Stimulated activated CD4-positive, alpha-beta T cell treated with anti-CD3 and anti-CD28 coated beads, TNF-alpha, amount 100 ng/mL, for 1 hour (primary cell): ENCODE results near the gene ZNF446.
"Not testable (repeated sequence)": the region's sequence is repeated elsewhere in the genome, so short reads cannot be mapped to it uniquely, and the experiment has no call there.

ENCODE experiments used
- DNase-seq, 3 donors: peaks; one replicate each; pipeline ENCODE4 v3.0.0-alpha.2; 2020; ENCODE audit warnings: low read depth in 3 of 3, low spot score in 1 of 3

Gene ZNF446

DNA sequence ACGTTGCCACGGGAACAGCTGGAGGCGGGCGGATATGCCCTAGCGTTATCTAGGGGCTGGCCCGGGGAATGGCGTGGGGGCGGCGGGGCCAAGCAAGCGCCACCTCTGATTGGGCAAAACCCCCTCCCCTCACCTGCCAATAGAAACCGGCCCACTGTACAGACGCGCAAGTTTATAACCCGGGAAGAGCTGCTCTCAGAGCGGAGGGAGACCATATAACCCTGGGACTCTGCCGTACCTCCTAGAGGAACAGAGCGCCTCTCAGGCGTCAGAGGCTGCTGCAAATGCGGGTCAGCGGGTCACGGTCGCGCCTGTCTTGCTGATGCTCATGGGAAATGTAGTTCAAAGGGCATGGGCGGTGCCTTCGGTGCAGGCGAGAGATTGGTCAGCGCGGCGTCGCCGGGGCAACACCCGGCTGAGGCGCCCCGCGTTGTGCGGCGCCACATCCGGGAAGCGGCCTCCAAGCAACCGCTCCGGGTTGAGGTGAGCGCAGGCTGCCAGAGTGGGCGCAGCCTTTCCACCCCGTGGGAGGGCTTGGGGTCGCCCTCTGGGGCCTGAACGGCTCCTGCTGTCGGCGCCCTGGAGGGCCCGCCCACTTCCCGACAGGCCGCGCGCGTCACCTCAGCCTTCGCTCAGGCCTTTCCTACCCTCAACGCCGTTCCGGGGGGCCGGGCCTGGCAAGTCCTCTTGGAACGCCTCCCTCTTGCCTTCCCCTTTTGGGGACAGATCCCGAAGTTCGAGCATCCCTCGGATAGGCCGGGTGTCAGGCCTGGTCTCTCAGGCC is at the start of gene ZNF446:
Gene ZNF446 (plus strand): TSS at position 639 of the 784 bp plus-strand sequence. CDS start 867 bp downstream, outside the sequence.
- DNase-seq: peak; percentile 81 to 89 (median 83)

DNA sequence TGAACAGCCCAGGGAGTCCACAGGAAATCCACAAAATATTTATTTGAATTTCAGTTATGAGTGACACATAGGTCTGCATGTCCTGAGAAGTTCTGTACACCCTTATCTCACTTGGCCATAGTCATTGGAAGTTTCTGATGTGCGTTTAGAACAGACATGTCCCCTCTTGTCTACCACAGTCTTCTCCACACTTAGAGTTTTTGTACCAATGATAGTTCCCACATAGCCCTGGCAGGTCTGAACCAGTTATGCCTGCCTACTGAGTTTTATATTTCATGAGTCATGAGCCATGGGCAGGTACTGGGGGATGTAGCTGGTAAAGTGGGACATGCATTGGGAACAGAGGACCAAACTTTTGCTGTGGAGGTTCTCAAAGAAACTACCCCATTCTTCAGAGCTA is 47.5 kb upstream of the ZNF446 start:
- DNase-seq: no peak

DNA sequence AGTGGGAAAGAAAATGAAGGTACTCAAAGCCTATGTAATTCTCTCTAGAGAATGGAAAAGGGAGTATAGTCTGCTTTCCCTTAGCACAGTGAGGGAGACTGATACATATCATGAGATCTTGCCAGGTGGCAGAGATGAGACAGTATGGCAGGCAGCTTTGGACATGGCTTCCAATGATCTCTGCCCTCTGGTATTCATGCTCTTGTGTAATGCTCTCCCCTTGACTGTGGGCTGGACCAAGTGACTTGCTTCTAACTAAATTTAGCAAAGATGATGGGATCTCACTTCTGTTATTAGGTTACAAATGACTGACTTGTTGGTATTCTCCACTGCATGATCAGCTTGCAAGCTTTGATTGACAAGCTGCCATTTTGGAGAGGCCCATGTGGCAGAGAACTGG is 46.4 kb upstream of the ZNF446 start:
- no peak for DNase-seq

DNA sequence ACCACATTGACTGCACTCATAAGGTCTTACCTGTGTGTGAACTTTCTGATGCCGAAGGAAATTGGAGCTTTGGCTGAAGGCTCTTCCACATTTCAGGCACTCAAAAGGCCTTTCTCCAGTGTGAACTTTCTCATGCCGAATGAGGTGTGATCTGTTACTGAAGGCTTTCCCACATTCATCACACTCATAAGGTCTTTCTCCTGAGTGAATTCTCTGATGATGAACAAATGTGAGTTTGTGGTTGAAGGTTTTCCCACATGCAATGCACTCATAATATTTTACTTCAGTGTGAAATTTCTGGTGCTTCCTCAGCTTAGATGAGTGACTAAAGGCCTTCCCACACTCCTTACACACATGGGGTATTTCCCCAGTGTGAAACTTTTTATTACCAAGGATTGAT is 41.9 kb upstream of the ZNF446 start:
- no peak for DNase-seq

DNA sequence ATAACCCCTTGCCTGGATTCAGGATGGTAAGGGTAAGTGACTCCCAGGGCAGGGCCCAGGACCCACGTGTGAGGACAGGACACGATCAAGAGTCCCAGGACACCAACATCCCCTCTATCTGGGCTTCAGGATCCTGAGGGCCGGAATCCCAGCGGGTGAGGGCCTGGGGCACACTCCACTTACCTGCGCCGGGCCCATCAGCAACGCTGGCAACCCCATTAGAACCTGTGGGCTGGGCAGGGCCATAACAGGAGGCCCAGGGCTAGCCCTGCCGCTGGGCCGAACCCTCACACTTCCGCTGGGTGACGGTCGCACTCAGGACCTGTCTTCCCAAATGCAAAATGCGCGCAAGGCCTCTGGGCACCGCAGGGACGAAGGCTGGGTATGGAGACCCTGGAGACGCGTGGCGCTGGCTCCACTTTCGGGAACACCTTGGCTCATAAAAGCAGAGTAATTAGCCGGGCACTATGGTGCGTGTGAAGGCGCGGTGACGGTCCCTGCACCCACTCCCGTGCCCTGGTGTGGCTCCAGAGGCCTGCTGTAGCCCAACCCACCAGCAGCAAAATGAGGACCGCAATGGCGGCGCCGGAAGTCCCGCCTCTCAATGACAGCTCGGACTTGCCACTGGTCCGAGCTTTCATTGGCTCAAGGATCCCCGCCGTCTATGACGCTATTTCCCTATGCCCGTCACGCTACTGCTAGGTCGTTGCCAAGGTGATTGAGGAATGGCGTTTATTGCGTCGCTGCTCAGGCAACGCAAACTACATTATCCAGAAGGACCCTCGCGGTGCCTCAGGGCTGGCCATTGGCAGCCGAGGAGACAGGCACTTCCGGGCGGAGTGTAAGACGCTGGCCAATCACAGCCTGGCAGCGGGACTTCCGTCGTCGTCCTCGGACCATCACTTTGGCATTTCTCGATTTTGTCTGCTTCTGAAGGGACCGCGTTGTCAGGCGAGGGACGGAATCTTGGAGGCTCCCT is 36.3 kb upstream of the ZNF446 start, which contains the start of gene ZNF132:
Gene ZNF132 (minus strand): TSS at position 578 of the 979 bp plus-strand sequence. CDS start 332 bp downstream, at position 246.
- peak; percentile 81 to 90 (median 86) for DNase-seq

DNA sequence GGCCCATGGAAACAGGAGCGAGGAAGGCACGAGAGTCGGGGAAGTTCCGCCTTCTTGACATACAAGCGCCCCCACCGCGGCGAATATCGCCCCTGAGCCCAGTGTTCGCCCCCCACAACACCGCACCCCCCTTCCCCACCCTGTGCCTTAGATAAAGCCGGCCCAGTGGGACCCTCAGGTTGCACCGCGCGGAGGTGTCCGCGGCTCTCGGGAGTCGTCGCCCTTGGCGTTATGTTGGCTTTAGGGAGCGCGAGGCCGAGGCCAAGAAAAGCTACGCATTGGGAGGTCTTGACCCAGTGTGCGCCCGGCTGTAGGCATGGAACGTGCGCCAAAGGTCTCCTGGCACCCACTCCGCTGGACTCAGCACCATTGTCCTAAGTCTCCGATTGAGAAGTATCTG is 35.6 kb upstream of the ZNF446 start:
- DNase-seq: no peak

DNA sequence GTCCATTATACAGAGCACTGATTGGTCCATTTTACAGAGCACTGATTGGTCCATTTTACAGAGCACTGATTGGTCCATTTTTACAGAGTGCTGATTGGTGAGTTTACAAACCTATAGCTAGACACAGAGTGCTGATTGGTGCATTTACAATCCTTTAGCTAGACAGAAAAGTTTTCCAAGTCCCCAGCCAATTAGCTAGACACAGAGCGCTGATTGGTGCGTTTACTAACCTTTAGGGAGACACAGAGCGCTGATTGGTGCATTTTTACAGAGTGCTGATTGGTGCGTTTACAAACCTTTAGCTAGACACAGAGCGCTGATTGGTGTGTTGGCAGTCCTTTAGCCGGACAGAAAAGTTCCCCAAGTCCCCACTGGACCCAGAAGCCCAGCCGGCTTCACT is 33.2 kb upstream of the ZNF446 start:
- DNase-seq: not testable (repeated sequence)

DNA sequence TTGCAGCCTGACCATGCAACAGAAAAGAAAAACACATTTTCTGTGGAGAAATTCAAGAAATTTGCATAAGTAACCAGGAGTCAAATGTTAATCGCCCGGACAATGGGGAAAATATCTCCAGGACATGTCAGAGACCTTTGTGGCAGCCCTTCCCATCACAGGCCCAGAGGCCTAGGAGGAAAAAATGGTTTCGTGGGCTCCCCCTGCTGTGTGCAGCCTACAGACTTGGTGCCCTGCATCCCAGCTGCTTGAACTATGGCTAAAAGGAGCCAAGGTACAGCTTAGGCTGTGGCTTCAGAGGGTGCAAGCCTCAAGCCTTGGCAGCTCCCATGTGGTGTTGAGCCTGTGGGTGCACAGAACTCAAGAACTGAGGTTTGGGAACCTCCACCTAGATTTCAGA is 27.3 kb upstream of the ZNF446 start:
- not testable (repeated sequence) for DNase-seq

DNA sequence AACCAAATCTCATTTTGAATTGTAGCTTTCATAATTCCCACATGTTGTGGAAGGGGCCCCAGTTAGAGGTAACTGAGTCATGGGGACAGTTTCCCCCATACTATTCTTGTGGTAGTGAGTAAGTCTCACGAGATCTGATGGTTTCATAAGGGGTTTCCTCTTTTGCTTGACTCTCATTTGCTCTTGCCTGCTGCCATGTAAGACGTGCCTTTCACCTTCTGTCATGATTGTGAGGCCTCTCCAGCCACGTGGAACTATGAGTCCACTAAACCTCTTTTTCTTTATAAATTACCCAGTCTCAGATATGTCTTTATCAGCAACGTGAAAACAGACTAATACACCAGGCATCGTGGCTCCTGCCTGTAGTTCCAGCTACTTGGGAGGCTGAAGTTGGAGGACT is 26.2 kb upstream of the ZNF446 start:
- not testable (repeated sequence) for DNase-seq

DNA sequence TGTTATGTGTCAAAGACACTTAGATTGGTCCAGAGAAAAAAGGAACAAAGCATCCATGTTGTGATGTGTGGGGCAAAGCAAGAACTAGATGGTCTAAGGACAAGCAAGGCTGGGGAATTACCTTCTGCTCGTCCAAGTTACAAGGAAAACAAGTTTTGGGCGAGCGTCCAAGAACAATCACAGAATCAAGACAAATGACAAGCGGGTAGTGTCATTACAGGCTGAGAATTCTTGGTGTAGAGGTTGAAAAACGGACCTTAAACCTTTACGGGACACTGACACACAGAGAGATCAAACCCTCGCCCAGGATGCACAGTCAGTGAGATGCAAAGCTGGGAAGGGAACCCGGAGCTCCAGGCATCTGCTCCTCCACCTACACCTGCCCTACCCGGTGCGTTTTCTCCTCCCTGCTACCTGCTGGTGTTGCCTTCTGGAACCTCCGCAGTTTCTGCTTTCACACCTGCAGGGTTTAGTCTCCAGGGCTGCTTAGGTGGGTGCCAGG is 25.2 kb upstream of the ZNF446 start:
- no peak for DNase-seq

DNA sequence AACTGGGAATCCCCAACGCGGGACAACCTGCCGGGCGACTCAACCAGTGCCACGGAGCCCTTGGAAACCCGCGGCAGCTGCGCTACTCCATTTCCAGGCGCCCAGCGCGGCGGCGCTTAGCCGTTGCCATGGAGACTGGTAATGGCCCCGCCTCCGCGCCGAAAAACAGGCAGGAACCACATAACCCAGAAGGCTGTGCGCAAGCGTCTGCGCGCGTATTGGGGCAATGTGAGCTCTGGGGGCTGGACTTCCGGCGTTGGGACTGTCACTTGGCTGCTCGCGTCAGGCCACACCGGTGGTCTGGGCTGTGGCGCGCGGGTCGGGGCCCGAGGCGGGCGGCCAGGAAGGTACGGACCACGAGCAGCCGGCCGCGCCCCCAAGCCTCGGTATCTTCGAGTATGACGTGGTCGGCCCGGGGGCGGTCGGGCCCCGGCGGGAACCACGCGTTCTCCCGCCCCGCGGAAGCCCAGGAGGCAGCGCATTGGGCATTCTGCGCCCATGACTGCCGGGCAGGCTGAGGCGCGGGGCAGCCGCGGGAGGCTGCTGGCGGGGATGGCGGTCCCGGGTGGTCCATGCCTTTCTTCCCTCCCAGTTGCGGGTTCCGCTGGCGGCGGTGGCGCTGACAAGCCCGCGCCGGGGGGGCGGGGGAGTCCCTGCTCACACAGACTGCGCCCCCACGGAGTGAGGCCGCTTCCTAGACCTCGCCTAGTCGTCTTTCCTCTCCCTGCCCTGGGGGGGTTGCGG is 24.6 kb upstream of the ZNF446 start, which contains the start of gene ZNF324B:
Gene ZNF324B (plus strand): TSS at position 265 of the 744 bp plus-strand sequence. CDS start 2,080 bp downstream, outside the sequence.
- peak; percentile 88 to 92 (median 89) for DNase-seq

DNA sequence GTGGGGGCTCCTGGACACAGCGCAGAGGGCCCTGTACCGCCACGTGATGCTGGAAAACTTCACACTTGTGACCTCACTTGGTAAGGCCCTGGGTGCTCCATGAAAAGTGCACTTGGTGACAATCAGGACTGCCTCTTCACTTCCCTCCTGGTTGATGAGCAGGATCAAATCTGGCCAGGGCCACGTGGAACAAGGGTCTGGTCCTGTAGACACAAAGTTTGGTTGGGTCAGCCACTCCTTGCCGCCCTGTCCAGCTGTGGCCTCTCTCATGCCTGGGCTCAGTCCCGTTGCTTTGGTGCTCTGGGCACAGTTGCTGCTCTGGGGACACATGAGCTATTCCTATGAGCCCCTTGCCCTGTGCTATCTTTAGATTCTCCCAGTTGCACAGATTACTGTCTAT is 22.4 kb upstream of the ZNF446 start:
- no peak for DNase-seq

DNA sequence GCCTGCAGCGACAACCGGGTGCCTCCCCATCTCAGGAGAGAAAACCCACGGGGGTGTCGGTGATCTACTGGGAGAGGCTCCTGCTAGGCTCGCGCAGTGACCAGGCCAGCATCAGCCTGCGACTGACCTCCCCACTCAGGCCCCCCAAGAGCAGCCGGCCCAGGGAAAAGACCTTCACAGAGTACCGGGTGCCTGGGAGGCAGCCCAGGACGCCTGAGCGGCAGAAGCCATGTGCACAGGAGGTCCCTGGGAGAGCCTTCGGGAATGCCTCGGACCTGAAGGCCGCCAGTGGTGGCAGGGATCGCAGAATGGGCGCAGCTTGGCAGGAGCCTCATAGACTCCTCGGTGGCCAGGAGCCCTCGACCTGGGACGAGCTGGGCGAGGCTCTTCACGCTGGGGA is 20.8 kb upstream of the ZNF446 start:
- DNase-seq: no peak

DNA sequence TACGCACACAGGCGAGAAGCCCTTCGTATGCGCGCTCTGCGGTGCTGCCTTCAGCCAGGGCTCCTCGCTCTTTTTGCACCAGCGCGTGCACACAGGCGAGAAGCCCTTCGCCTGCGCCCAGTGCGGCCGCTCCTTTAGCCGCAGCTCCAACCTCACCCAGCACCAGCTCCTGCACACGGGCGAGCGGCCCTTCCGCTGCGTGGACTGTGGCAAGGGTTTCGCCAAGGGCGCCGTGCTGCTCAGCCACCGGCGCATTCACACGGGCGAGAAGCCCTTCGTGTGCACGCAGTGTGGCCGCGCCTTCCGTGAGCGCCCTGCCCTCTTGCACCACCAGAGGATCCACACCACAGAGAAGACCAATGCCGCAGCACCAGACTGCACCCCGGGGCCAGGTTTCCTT is 20.0 kb upstream of the ZNF446 start:
- DNase-seq: no peak

DNA sequence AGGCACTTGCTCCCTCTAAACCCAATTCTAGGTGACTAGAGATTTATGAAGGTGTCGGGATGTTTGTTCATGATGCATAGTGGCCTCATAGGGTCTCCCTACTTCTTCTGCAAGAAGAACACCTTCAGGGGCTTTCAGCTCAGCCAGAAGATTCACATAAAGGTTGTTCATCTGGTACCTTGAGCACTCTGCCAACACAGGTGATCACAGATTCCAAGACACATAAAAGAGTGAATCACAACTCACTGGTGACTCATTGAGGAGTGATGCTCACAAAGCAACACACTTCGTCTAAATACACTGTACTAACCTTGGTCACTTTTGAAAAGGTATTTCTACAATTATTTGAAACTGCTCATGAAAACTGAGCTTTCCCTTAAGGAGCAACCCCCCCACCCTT is 16.1 kb upstream of the ZNF446 start:
- DNase-seq: no peak

DNA sequence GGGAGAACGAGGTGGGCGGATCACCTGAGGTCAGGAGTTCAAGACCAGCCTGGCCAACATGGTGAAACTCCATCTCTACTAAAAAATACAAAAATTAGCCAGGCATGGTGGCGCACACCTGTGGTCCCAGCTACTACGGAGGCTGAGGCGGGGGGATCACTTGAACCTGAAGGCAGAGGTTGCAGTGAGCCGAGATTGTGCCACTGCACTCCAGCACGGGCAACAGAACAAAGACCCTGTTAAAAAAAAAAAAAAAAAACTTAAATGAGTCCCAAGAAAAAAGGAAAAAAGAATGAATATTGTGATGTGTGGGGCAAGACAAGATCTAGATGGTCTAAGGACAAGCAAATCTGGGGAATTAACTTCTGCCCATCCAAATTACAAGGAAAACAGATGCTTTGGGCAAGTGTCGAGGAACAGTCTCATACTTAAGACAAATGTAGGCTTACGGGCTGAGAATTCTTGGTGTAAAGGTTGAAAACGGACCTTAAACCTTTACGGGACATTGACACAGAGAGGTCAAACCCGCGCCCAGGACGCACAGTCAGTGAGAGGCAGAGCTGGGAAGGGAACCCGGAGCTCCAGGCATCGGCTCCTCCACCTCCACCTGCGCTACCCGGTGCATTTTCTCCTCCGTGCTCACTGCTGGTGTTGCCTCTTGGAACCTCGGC is 9.9 kb upstream of the ZNF446 start:
- no peak for DNase-seq

DNA sequence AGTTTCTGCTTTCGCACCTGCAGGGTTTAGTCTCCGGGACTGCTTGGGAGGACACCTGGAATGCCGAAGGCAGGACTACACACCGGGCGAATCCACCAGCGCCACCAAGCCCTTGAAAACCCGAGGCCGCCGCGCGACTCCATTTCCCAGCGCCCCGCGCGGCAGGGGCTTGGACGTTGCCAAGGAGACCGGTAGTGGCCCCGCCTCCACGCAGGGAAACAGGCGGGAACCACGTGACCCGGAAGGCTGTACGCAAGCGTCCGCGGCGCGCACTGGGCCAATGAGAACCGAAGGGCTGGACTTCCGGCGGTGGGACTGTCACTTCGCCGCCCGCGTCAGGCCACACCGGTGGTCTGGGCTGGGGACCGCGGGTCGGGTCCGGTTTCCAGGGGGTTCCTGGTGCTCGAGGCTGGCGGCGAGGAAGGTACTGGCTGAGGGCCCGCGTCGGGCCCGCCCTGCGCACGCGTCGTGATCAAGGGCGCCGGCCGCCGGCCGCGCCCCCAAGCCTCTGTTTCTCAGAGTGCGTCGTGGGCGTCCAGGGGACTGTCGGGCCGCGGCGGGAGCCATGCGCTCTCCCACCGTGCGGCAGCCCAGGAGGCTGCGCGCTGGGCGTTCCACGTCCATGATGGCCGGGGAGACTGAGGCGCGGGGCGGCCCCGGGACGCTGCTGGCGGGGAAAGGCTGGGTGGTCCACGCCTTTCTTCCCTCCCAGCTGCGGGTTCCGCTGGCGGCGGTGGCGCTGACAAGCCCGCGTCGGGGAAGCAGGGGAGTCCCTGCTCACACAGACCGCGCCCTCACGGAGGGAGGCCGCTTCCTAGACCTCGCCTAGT is 9.2 kb upstream of the ZNF446 start, which contains the start of gene ZNF324:
Gene ZNF324 (plus strand): TSS at position 321 of the 830 bp plus-strand sequence. CDS start 2,106 bp downstream, outside the sequence.
- DNase-seq: peak; percentile 89 to 94 (median 91)

DNA sequence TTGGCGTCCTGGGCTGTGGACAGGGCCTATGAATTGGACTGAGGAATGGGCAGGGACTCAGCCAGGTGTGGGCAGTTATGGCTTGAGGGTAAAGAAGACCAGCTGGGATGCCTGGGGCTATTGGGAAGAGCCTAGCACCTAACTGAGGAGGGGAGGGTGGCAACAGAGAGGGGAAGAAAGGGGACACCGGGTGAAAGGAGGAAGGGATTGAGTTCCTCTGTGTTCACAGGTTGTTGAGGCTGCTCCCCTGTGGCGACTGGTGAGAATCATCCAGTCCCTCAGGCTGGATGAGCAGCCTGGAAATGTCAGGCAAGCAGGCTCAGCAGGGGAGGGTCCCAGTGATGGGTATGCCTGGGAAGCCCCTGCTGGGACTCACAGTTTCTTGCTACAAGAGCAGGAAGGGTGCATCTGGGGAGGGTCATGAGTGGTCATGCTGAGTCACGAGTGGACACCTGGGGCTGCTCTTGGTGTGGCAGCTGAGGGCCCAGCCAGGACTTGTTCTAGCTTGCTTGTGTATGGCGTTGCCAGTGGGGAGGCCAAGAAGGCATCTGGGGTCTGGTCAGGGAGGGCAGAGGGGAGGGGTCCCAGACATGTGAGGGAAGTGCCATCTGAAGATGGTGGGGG is 7.8 kb upstream of the ZNF446 start:
- DNase-seq: no peak
